Astrocyte (in vitro differentiated cells and primary cell): ENCODE data around the gene C19orf44. TPM values are rescaled to one million over a fixed set of nuclear protein-coding genes. Genes with fewer than 3 reads are reported as not detected.

Experiments used
- DNase-seq: peaks from one replicate; pipeline ENCODE4 v3.0.0-alpha.2; 2010; ENCODE audit warnings: low read depth
- FAIRE-seq: peaks from 2 replicates; lab custom pipeline; 2011; peaks lifted over from hg19 to GRCh38; lab: Jason Lieb, UNC
- H2AFZ ChIP-seq: 2 replicates; pipeline ENCODE4 v1.6.0; 2012; ENCODE audit warnings: low read depth, low read length, inconsistent platforms
- H3K27ac ChIP-seq: 2 replicates; pipeline ENCODE4 v1.5.1; 2011; ENCODE audit warnings: low read depth, low read length, inconsistent platforms
- H3K27me3 ChIP-seq: 2 replicates; pipeline ENCODE4 v1.6.0; 2011; ENCODE audit warnings: low read length, inconsistent platforms; ENCODE audit not compliant: insufficient read depth
- H3K36me3 ChIP-seq: 2 replicates; pipeline ENCODE4 v1.5.1; 2011; ENCODE audit warnings: low read length, inconsistent platforms; ENCODE audit not compliant: insufficient read depth
- H3K4me1 ChIP-seq: 2 replicates; pipeline ENCODE4 v1.5.1; 2011; ENCODE audit warnings: low read length, inconsistent platforms; ENCODE audit not compliant: insufficient read depth
- H3K4me2 ChIP-seq: 2 replicates; pipeline ENCODE4 v1.6.0; 2012; ENCODE audit warnings: low read length, inconsistent platforms
- H3K4me3 ChIP-seq: 2 replicates; pipeline ENCODE4 v1.5.1; 2011; ENCODE audit warnings: low read depth, mild to moderate bottlenecking, low read length, inconsistent platforms; ENCODE audit not compliant: insufficient read depth
- H3K79me2 ChIP-seq: 2 replicates; pipeline ENCODE4 v1.6.0; 2012; ENCODE audit warnings: mild to moderate bottlenecking, low read length, inconsistent platforms; ENCODE audit not compliant: insufficient read depth
- H3K9ac ChIP-seq: 2 replicates; pipeline ENCODE4 v1.6.0; 2012; ENCODE audit warnings: mild to moderate bottlenecking, low read length, inconsistent platforms
- H3K9me3 ChIP-seq: 2 replicates; pipeline ENCODE4 v1.5.1; 2012; ENCODE audit warnings: low read depth, mild to moderate bottlenecking, low read length, inconsistent platforms; ENCODE audit not compliant: insufficient read depth
- H4K20me1 ChIP-seq: 2 replicates; pipeline ENCODE4 v1.6.0; 2012; ENCODE audit warnings: low read length, inconsistent platforms; ENCODE audit not compliant: insufficient read depth
- H3K27ac Mint-ChIP-seq: one replicate; pipeline ENCODE4 v1.8.0; 2021; ENCODE audit warnings: mild to moderate bottlenecking, mixed read lengths; ENCODE audit not compliant: unreplicated experiment
- H3K27me3 Mint-ChIP-seq: one replicate; pipeline ENCODE4 v1.8.0; 2021; ENCODE audit warnings: low read depth, mixed read lengths; ENCODE audit not compliant: unreplicated experiment
- H3K36me3 Mint-ChIP-seq: one replicate; pipeline ENCODE4 v1.8.0; 2021; ENCODE audit warnings: low read depth, mixed read lengths; ENCODE audit not compliant: unreplicated experiment
- H3K4me1 Mint-ChIP-seq: one replicate; pipeline ENCODE4 v1.8.0; 2021; ENCODE audit warnings: low read depth, mixed read lengths; ENCODE audit not compliant: unreplicated experiment
- H3K4me3 Mint-ChIP-seq: one replicate; pipeline ENCODE4 v1.8.0; 2021; ENCODE audit warnings: mild to moderate bottlenecking, moderate library complexity, mixed read lengths; ENCODE audit not compliant: unreplicated experiment
- H3K9me3 Mint-ChIP-seq: one replicate; pipeline ENCODE4 v1.8.0; 2021; ENCODE audit warnings: mild to moderate bottlenecking, mixed read lengths; ENCODE audit not compliant: unreplicated experiment
- EZH2 ChIP-seq: IDR thresholded peaks from 2 replicates; pipeline ENCODE4 v1.6.1; 2012; ENCODE audit warnings: mild to moderate bottlenecking, low read length, inconsistent platforms; ENCODE audit not compliant: insufficient read depth
- total RNA-seq: library from RNA; stranded (reverse); gene quantifications from 2 replicates; pipeline ENCODE4 v1.2.1, GENCODE V29; 2021
- TF ChIP-seq, protein P1 (sequence below): IDR thresholded peaks from 2 replicates; pipeline ENCODE4 v1.5.1; 2011; ENCODE audit warnings: low read depth, mild to moderate bottlenecking, inconsistent platforms, low read length, moderate library complexity; ENCODE audit not compliant: insufficient read depth

The C19orf44 gene
- total RNA-seq, 1 donor from 2014 or later: 5.0 TPM

DNA sequence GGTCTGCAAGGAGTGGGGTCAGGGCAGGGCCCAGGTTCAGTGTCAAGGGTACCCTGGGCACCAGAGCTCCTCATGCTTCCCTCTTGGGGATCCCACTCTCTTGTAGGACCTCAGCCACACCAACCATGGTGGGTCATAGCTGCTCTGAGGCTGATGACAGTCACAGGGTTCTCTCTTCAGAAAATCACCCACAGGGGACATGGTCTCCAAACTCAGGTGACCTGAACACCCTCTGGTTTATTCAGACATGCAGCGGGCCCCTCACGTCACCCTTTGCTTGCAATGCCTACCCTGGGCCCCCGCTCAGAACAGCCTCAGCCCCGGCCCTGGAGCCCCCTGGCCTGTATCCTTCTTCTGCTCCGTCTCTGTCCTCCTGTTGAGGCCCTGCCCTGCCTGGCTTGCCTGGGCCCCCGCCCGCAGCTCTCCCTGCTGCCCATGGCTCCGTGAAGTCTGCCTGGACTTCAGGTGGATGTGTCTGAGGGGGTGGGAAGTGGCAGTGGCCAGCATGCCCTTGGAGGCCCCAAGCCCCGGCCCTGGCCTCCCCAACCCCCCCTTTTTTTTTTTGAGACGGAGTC, 25.6 kb downstream of the C19orf44 start:
- H3K9me3 ChIP-seq: no peaks in the 10 kb centered on the region
- peaks cover 7% of the 10 kb centered on the region for H3K79me2 ChIP-seq
- Mint-ChIP-seq H3K4me1 (no peaks in the 10 kb centered on the region), H3K4me3 (no peak overlapping the region), H3K27ac (no peak overlapping the region), H3K27me3 (no peaks in the 10 kb centered on the region), H3K36me3 (peaks cover 10% of the 10 kb centered on the region), H3K9me3 (no peaks in the 10 kb centered on the region)
- peaks cover 45% of the 10 kb centered on the region for H4K20me1 ChIP-seq
- DNase-seq (no peak), FAIRE-seq (no peak)
- H3K4me3 ChIP-seq: no peak overlapping the region
- H3K36me3 ChIP-seq: peaks cover 25% of the 10 kb centered on the region
- TF ChIP-seq EZH2: no peak
- TF ChIP-seq, protein P1, sequence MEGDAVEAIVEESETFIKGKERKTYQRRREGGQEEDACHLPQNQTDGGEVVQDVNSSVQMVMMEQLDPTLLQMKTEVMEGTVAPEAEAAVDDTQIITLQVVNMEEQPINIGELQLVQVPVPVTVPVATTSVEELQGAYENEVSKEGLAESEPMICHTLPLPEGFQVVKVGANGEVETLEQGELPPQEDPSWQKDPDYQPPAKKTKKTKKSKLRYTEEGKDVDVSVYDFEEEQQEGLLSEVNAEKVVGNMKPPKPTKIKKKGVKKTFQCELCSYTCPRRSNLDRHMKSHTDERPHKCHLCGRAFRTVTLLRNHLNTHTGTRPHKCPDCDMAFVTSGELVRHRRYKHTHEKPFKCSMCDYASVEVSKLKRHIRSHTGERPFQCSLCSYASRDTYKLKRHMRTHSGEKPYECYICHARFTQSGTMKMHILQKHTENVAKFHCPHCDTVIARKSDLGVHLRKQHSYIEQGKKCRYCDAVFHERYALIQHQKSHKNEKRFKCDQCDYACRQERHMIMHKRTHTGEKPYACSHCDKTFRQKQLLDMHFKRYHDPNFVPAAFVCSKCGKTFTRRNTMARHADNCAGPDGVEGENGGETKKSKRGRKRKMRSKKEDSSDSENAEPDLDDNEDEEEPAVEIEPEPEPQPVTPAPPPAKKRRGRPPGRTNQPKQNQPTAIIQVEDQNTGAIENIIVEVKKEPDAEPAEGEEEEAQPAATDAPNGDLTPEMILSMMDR: no peak
- H3K27ac ChIP-seq: no peak overlapping the region
- H3K27me3 ChIP-seq: no peaks in the 10 kb centered on the region
- no peaks in the 10 kb centered on the region for H3K4me1 ChIP-seq
- no peak overlapping the region for H3K4me2 ChIP-seq
- H3K9ac ChIP-seq: no peak overlapping the region
- no peak overlapping the region for H2AFZ ChIP-seq

- Histone ChIP-seq H3K9me3 (no peaks in the 10 kb centered on the region), H4K20me1 (peaks cover 46% of the 10 kb centered on the region), H2AFZ (no peak overlapping the region), H3K79me2 (peaks cover 7% of the 10 kb centered on the region), H3K4me1 (no peaks in the 10 kb centered on the region), H3K27ac (no peak overlapping the region), H3K9ac (no peak overlapping the region), H3K4me2 (no peak overlapping the region), H3K4me3 (no peak overlapping the region), H3K27me3 (no peaks in the 10 kb centered on the region), H3K36me3 (peaks cover 27% of the 10 kb centered on the region)
- no peak for TF ChIP-seq EZH2
- TF ChIP-seq, protein P1: no peak
- H3K9me3 Mint-ChIP-seq: no peaks in the 10 kb centered on the region
- peaks cover 11% of the 10 kb centered on the region for H3K36me3 Mint-ChIP-seq
- no peak for FAIRE-seq
- H3K27me3 Mint-ChIP-seq: no peaks in the 10 kb centered on the region
- H3K4me1 Mint-ChIP-seq: no peaks in the 10 kb centered on the region
- no peak overlapping the region for H3K27ac Mint-ChIP-seq
- no peak for DNase-seq
- H3K4me3 Mint-ChIP-seq: peak overlapping the region; percentile 54
Measured at GRCh38 chr19:16522559-16523377, 26.6 kb downstream of the C19orf44 start.
